Activated naive CD8-positive, alpha-beta T cell treated with anti-CD3 and anti-CD28 coated beads, Interleukin-2, amount 50 U/mL, for 16 hours (primary cell): ENCODE measurements around the gene GNG2.

Source experiments
- DNase-seq: peaks from one replicate; pipeline ENCODE4 v3.0.0-alpha.2; 2020; ENCODE audit warnings: low read depth, low spot score

Gene GNG2

GRCh38 chr14:51860164-51860824, at the start of gene GNG2:
Gene GNG2, plus strand, starts transcription at chr14:51860612. Its CDS starts 90,067 bp downstream, at chr14:51950679.
- DNase-seq = peak; percentile 34

GRCh38 chr14:51811706-51812105, 48.7 kb upstream of the GNG2 start:
- no peak for DNase-seq

GRCh38 chr14:51816031-51816430, 44.4 kb upstream of the GNG2 start:
- DNase-seq = no peak

GRCh38 chr14:51817326-51817725, 43.1 kb upstream of the GNG2 start:
- no peak for DNase-seq

- DNase-seq = no peak
These were observed 41.5 kb upstream of the GNG2 start for GRCh38 chr14:51818748-51819380.

- DNase-seq = no peak
These were observed 38.6 kb upstream of the GNG2 start for GRCh38 chr14:51821822-51822221.

GRCh38 chr14:51822499-51822898, 37.9 kb upstream of the GNG2 start:
- DNase-seq = no peak

- DNase-seq = no peak
These were observed 36.7 kb upstream of the GNG2 start for GRCh38 chr14:51823706-51824105.

GRCh38 chr14:51824191-51824590, 36.2 kb upstream of the GNG2 start:
- no peak for DNase-seq

GRCh38 chr14:51825926-51826325, 34.5 kb upstream of the GNG2 start:
- no peak for DNase-seq

GRCh38 chr14:51828017-51828797, 32.2 kb upstream of the GNG2 start:
- DNase-seq = peak; percentile 32

- DNase-seq = no peak
These were observed 26.2 kb upstream of the GNG2 start for GRCh38 chr14:51834240-51834639.

GRCh38 chr14:51836417-51836816, 24.0 kb upstream of the GNG2 start:
- no peak for DNase-seq

GRCh38 chr14:51844081-51844881, 16.1 kb upstream of the GNG2 start:
- DNase-seq = no peak

GRCh38 chr14:51845811-51846210, 14.6 kb upstream of the GNG2 start:
- DNase-seq = no peak

- DNase-seq = peak; percentile 47
These were observed 13.6 kb upstream of the GNG2 start for GRCh38 chr14:51846631-51847488.

- no peak for DNase-seq
These were observed 13.0 kb upstream of the GNG2 start for GRCh38 chr14:51847489-51847796.

- no peak for DNase-seq
These were observed 12.3 kb upstream of the GNG2 start for GRCh38 chr14:51848120-51848519.

- DNase-seq = peak; percentile 10
These were observed 11.3 kb upstream of the GNG2 start for GRCh38 chr14:51849097-51849496.

GRCh38 chr14:51850651-51851050, 9.8 kb upstream of the GNG2 start:
- no peak for DNase-seq

GRCh38 chr14:51852541-51852940, 7.9 kb upstream of the GNG2 start:
- DNase-seq = no peak
